Osteoblast (primary cell): Measurements from ENCODE around the gene ARHGAP44. TPM values are rescaled to one million over a fixed set of nuclear protein-coding genes. Genes with fewer than 3 reads are reported as not detected.

Source experiments
- DNase-seq: peaks from one replicate; pipeline ENCODE4 v3.0.0; 2011; ENCODE audit warnings: low spot score, mixed read lengths; ENCODE audit not compliant: insufficient read length; ENCODE audit errors: missing footprints
- H2AFZ ChIP-seq: 2 replicates; pipeline ENCODE4 v1.6.0; 2011; ENCODE audit warnings: mild to moderate bottlenecking, low read length
- H3K27ac ChIP-seq: 2 replicates; pipeline ENCODE4 v1.5.1; 2011; ENCODE audit warnings: mild to moderate bottlenecking, low read depth, low read length, moderate library complexity
- H3K27me3 ChIP-seq: 2 replicates; pipeline ENCODE4 v1.6.0; 2012; ENCODE audit warnings: mild to moderate bottlenecking, control low read depth, inconsistent platforms, low read length, moderate library complexity; ENCODE audit not compliant: insufficient read depth
- H3K36me3 ChIP-seq: 2 replicates; pipeline ENCODE4 v1.5.1; 2011; ENCODE audit warnings: mild to moderate bottlenecking, low read length, control low read depth, moderate library complexity; ENCODE audit not compliant: insufficient read depth
- H3K4me1 ChIP-seq: 2 replicates; pipeline ENCODE4 v1.5.1; 2011; ENCODE audit warnings: mild to moderate bottlenecking, low read length, control low read depth, moderate library complexity; ENCODE audit not compliant: insufficient read depth
- H3K4me2 ChIP-seq: 2 replicates; pipeline ENCODE4 v1.6.0; 2011; ENCODE audit warnings: mild to moderate bottlenecking, low read length; ENCODE audit not compliant: insufficient read depth
- H3K4me3 ChIP-seq: fragments of 200-600 bp; sonication (generic); 3 replicates; pipeline ENCODE4 v1.5.1; 2012; ENCODE audit warnings: mild to moderate bottlenecking, low read length, inconsistent platforms; ENCODE audit not compliant: insufficient read depth
- H3K79me2 ChIP-seq: 2 replicates; pipeline ENCODE4 v1.6.0; 2012; ENCODE audit warnings: mild to moderate bottlenecking, low read length, control low read depth, inconsistent platforms; ENCODE audit not compliant: insufficient read depth
- H3K9me3 ChIP-seq: 2 replicates; pipeline ENCODE4 v1.5.1; 2011; ENCODE audit warnings: low read depth, low read length, control low read depth
- H4K20me1 ChIP-seq: 2 replicates; pipeline ENCODE4 v1.6.0; 2012; ENCODE audit warnings: mild to moderate bottlenecking, low read length, control low read depth; ENCODE audit not compliant: insufficient read depth
- CTCF ChIP-seq: IDR thresholded peaks from 2 replicates; pipeline ENCODE4 v1.5.1; 2011; ENCODE audit warnings: mild to moderate bottlenecking, low read depth, low read length, moderate library complexity; ENCODE audit errors: extremely low read depth
- total RNA-seq: library from RNA; depleted of rRNA; stranded (reverse); fragments of >200 nt; gene quantifications from 2 replicates; pipeline ENCODE4 v1.2.3, GENCODE V29; 2012

The ARHGAP44 gene
- total RNA-seq, 1 donor: 4.3 TPM

DNA sequence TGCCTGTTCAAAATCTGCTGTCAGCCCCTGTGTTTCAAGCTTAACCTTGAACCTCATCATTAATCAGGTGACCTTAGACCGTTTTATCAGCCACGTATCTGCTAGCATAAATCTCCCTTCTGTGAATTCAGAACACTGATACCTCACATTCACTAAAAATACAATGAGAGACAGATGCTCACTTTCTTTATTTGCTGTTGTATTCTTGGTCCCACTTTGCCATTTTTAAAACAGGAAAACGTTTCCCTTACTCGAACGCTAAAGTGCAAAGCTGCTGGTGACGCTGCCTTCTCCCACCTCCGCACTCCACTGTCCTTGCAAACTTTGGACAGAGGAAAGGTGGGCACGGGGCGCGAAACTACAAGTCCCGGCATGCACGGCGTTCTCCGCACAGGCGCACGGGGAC lies 220 bp upstream of the ARHGAP44 start:
- H3K27me3 ChIP-seq: peaks cover 12% of the 10 kb centered on the region
- no peaks in the 10 kb centered on the region for H3K4me1 ChIP-seq
- H3K27ac ChIP-seq: no peak overlapping the region
- H3K79me2 ChIP-seq: no peaks in the 10 kb centered on the region
- H4K20me1 ChIP-seq: no peaks in the 10 kb centered on the region
- H3K4me2 ChIP-seq: peak overlapping the region; percentile 79
- no peak for DNase-seq
- H3K4me3 ChIP-seq: peak overlapping the region; percentile 71
- H2AFZ ChIP-seq: peak overlapping the region; percentile 78
- no peaks in the 10 kb centered on the region for H3K9me3 ChIP-seq
- no peak for TF ChIP-seq CTCF
- no peaks in the 10 kb centered on the region for H3K36me3 ChIP-seq

- peaks cover 12% of the 10 kb centered on the region for H3K27me3 ChIP-seq
- H3K27ac ChIP-seq: no peak overlapping the region
- no peak for DNase-seq
- H3K36me3 ChIP-seq: no peaks in the 10 kb centered on the region
- H3K4me1 ChIP-seq: no peaks in the 10 kb centered on the region
- peak overlapping the region; percentile 71 for H3K4me3 ChIP-seq
- peak overlapping the region; percentile 79 for H3K4me2 ChIP-seq
- no peaks in the 10 kb centered on the region for H3K9me3 ChIP-seq
- no peaks in the 10 kb centered on the region for H4K20me1 ChIP-seq
- peak overlapping the region; percentile 78 for H2AFZ ChIP-seq
- TF ChIP-seq CTCF: no peak
- H3K79me2 ChIP-seq: no peaks in the 10 kb centered on the region
Measured at GRCh38 chr17:12790249-12791106, 1.2 kb downstream of the ARHGAP44 start.

DNA sequence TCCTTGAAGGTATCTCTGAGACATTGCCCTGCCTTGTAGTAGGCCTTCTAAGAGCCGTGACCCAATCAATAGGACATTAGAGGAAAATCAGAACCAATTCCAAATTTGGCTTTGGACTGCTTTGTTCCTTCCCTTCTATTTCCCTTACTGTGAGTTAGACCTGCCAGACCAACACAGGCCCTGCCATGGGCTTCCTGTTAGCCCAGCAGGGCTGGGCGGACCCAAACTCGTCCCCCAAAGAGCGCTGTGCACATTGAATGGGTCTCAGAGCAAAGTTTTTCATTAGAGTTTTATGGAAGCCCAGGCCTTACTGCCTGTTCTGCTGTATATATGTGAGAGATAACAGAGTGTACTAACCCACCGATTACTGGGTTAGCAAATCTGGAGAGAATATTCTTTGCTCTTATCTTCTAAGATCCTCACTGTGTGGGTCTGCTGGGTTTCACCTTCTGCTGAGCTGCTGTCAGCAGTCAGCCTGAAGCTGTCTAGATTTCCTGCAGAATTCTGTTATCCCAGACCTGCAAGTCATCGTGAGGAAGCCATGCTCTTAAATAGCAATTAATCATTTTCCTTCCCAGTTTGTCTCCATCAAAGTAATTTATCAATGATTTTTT lies 5.7 kb downstream of the ARHGAP44 start:
- H3K4me1 ChIP-seq: no peaks in the 10 kb centered on the region
- H3K36me3 ChIP-seq: no peaks in the 10 kb centered on the region
- no peak for TF ChIP-seq CTCF
- no peak overlapping the region for H3K27ac ChIP-seq
- DNase-seq: no peak
- H3K4me3 ChIP-seq: no peak overlapping the region
- peaks cover 7% of the 10 kb centered on the region for H3K27me3 ChIP-seq
- no peak overlapping the region for H2AFZ ChIP-seq
- H4K20me1 ChIP-seq: no peaks in the 10 kb centered on the region
- H3K9me3 ChIP-seq: no peaks in the 10 kb centered on the region
- H3K4me2 ChIP-seq: no peak overlapping the region
- no peaks in the 10 kb centered on the region for H3K79me2 ChIP-seq

DNA sequence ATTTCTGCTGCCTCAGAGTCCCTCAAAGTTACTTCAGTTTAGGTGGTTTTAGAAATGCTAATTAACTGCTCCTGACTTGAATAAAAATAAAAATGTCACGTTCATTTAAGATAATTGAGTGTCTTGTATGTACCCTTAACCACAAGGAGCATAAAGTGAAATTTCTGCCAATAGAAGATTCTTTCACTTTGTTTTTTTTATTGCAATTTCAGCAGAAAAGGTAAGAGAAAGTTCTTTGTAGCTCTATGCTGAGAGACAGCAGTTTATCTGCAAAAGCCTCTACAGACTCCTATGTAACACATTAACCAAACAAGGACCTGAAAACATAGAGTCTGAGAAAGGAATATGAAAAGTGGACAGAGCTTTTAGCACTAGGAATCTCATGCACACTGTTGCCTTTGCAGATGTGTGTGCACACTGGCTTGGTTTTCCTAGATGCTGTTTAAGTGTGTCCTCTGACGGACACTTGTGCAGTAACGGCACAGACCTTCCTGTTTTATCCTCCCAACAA lies 11.6 kb downstream of the ARHGAP44 start:
- H3K27ac ChIP-seq: no peak overlapping the region
- H3K36me3 ChIP-seq: no peaks in the 10 kb centered on the region
- no peaks in the 10 kb centered on the region for H3K4me1 ChIP-seq
- no peaks in the 10 kb centered on the region for H3K9me3 ChIP-seq
- no peak overlapping the region for H2AFZ ChIP-seq
- no peak for DNase-seq
- no peak for TF ChIP-seq CTCF
- no peak overlapping the region for H3K4me3 ChIP-seq
- no peaks in the 10 kb centered on the region for H4K20me1 ChIP-seq
- no peaks in the 10 kb centered on the region for H3K79me2 ChIP-seq
- no peak overlapping the region for H3K4me2 ChIP-seq
- H3K27me3 ChIP-seq: no peaks in the 10 kb centered on the region
